Islet precursor cell (in vitro differentiated cells): ENCODE results near the gene ADAMTSL1.

Source experiments
- DNase-seq: peaks from one replicate; pipeline ENCODE4 v3.0.0-alpha.2; 2018

The ADAMTSL1 gene

GRCh38 chr9:18786911-18787650, 313.1 kb downstream of the ADAMTSL1 start:
- DNase-seq, result no peak

DNA sequence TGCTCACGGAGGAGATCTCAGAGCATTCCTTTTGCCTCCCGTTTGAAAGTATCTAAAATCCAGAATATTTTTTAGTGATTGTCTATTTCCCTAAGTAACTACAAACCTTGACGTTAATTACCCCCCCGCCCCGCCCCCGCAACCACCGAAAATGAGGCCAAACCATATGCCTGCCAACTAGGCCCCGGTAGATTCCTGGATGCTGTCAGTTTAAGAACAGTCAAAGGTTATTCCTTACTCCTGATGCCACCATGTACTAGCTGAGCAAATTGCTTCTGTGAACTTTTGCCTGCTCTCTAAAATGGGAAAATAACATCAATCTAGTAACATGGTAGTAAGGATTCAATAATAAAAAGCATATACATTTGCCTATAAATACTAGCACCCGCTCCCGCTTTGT, 314.3 kb downstream of the ADAMTSL1 start:
- DNase-seq, result no peak

- DNase-seq, result peak; percentile 78
These were observed 317.1 kb downstream of the ADAMTSL1 start for GRCh38 chr9:18791074-18791473.

- DNase-seq, result no peak
These were observed 319.2 kb downstream of the ADAMTSL1 start for GRCh38 chr9:18793122-18793521.

DNA sequence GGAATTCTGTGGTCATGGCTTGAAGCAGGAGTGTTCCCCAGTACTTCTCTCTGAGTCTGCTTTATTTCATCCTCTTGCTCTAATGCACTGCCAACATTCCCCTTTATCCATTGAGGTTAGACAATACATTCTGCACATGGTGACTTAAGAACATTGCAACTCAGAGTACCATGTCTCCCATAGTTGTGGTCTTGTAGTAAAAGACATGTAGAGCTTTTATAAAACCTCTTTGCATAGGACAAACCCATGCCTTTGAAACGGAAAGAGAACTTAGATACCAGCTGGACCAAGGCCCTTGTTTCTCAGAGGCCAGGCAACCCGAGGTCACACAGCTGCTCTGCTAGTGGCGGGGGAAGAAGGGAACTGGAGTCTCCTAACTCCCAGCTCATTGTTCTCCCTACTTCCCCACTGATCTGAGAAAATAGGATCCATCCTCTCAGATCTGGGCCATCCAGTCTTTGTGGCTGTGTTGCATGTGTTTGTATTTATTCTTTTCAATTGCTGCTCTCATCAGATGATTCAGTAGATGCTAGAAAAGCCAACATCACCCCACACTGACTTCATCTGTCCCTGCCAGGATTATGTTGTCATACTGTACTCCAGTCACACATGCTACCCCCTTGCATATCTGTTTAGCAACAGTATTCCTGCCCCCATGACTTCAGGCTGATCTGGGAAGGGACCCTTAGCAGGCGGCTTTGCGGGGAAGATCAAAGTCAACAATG, 322.2 kb downstream of the ADAMTSL1 start:
- DNase-seq, result no peak

DNA sequence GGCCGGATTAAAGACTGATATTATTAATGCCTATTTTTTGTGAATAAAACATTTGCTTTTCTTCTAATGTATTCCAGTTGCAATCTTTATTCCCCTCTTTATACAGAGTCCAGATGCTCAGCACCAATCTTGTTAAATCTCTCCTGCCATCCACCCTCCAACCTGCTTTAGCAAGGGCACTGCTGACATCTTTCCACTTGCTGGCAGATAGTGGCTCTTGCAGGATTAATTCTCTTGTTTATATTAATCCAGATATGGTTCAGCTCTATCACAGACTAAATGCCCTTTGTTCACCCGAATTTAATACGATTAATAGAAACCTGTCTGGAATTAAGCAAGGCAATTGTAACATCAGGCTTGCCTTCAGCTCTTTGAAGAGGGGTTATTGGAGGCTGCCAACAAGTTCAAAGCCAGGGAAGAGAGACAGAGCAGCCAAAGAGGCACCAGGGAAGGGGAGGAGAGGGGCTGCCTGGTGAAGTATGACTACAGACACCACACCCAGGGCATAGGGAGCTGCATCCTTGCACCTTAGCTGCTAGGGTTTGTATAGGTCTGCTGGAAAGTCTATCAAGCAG, 322.8 kb downstream of the ADAMTSL1 start:
- DNase-seq, result no peak

- DNase-seq, result no peak
These were observed 324.2 kb downstream of the ADAMTSL1 start for GRCh38 chr9:18798106-18798505.

- DNase-seq, result no peak
These were observed 324.7 kb downstream of the ADAMTSL1 start for GRCh38 chr9:18798508-18799290.

GRCh38 chr9:18799428-18799827, 325.5 kb downstream of the ADAMTSL1 start:
- no peak for DNase-seq

- DNase-seq, result no peak
These were observed 326.6 kb downstream of the ADAMTSL1 start for GRCh38 chr9:18800579-18800978.

DNA sequence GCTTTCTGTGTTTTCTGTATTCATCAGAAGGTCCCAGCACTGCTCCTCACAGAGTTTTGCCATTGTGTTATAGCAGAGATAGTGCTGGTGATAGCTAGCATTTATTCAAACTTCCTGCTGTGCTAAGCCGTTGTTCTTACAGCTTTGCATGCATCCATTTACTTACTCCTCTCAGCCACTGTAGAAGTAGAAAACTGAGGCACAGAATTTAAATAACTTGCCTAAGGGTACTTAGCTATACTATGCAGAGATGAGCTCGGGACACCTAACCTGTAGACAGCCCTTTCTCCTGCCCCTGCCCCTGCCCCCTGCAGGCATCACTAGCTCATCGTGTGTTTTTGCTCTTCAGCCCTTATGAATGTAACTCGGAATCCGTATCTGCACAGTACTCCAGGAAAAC, 331.4 kb downstream of the ADAMTSL1 start:
- DNase-seq, result no peak

DNA sequence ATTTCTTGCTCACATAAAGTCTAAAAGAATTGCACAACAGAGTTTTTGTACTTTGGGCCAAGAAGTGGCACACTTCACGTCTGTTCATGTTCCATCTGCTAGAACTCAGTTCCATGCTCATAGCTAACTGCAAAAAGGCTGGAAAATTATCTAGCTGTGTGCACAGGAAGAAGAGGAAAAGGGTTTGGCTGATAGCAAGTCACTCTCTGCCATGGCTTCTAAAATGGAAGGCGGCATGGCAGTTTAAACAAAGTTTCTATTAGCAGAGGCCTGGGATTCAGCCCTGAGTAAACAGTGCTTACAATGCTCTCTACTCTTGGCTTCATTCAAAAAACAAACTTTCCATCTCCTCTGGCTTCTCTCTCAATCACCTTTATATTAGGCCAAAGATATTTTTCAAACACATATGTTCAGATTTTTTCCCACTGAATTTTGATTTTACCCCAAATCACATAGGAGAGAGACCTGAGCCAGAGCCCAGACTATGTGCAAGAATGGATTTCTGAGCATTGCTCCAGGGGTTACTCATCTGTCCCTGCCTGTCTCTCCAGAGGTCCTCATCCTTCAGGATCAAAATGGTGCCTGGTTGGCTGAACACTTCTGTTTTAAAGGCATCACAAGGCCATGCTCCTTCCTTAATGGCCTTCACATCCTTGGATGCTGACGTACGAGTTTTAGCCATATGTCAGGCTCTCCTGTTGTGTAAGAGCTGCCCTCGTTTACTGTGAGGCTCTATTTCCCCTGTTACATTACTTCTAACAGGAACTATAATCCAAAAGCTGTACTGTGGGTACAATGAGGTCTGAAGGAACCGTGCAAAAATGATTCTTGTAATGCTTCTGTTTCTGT, 332.5 kb downstream of the ADAMTSL1 start:
- DNase-seq, result no peak

GRCh38 chr9:18810581-18810980, 336.6 kb downstream of the ADAMTSL1 start:
- no peak for DNase-seq

GRCh38 chr9:18811171-18811570, 337.2 kb downstream of the ADAMTSL1 start:
- DNase-seq, result no peak

- no peak for DNase-seq
These were observed 345.5 kb downstream of the ADAMTSL1 start for GRCh38 chr9:18819418-18819817.

- no peak for DNase-seq
These were observed 346.7 kb downstream of the ADAMTSL1 start for GRCh38 chr9:18820566-18821095.

- DNase-seq, result no peak
These were observed 347.8 kb downstream of the ADAMTSL1 start for GRCh38 chr9:18821788-18822187.

DNA sequence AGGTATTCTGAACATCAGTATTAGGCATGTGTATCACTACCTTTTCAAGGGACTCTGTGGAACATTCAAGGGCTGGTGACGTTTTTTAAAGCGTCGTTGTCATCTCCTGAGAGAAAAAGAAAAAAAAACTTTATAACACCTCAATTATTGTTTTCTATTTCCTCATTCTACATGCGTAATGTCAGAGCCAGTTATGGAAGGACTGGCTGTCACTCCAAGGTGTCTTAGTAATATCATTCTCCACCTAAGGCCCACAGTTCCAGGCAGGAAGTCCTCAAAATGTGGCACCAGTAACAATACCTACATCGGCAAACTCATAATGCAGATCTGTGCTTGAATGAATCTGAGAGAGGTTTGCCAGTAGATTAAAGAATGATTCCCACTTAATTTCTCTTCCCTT, 348.9 kb downstream of the ADAMTSL1 start:
- DNase-seq, result no peak

DNA sequence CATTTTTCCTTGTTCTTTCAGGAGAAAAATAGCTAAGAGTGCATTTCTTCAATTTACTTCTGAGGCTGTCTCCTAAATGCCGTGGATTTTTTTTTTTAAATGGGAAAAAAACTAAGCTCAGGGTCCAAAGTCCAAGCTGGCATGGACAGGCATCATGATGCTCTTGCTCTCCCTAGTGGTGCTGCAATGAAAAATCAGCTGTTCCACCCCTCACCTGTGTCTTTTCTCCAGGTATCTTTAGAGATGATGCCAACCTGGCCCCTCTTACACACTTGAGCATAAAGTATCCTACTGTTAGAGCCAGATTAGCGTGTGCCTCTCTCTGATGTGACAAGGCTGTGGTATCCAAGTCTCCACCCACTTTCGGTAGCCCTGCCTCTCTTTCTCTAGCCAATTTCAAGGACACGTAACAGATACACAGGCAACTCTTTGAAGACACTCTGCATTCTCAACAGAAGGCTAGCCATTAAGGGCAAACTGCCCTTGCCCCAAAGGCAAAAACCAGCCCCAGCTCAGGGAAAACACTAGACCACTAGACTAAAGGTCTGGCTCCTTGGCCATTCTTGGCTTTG, 350.2 kb downstream of the ADAMTSL1 start:
- no peak for DNase-seq

DNA sequence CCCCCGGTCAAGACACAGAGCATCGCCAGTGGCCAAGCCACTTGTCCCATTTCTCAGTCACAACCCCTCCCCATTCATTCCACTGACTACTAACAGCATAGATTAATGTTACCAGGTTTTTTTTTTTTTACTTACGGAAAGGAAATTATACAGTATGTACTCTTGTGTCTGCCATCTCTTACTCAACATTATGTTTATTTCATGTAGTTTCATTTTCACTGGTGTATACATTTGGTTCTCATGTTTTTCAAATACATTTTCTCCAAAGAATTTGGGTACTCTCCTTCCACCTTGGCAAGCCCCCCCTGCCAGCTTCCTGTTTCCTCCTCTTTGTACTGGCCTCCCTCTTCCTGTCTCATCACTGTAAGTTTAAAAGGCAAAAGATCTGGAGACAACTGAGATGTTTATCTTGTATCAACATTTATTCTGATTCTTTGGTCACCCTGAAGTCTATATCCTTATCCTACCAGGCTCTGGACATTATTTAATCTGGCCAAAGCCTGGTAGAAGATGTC, 351.8 kb downstream of the ADAMTSL1 start:
- no peak for DNase-seq

GRCh38 chr9:18826248-18826647, 352.3 kb downstream of the ADAMTSL1 start:
- no peak for DNase-seq

DNA sequence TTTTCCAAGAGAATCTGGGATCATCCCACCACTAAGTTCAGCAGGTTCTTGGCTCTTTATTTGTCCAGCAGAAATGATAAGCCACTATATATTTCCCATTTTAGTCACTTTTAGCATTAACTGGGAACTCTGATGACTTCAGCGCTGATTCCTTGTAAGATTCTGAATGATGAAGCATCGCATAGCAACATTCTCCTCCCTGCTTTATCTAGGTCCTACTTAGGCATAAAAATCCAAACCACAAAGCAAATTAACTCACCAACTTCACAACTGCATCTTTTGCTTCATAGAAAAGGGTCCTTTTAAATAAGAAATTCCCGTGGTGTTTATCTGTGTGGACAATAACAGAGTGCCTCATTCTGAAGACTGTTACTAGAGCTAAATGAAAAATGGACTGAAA, 355.1 kb downstream of the ADAMTSL1 start:
- DNase-seq, result no peak
